Femur (tissue), 1 donor: ENCODE measurements around the gene ARHGAP24.
A peak's percentile ranks its signal among the peaks of the same experiment; 100 is the strongest.
"Not testable (repeated sequence)": the region's sequence is repeated elsewhere in the genome, so short reads cannot be mapped to it uniquely, and the experiment has no call there.

Experiments used
- DNase-seq: peaks from one replicate; pipeline ENCODE4 v3.0.0-alpha.2; 2017

ARHGAP24 gene

DNA sequence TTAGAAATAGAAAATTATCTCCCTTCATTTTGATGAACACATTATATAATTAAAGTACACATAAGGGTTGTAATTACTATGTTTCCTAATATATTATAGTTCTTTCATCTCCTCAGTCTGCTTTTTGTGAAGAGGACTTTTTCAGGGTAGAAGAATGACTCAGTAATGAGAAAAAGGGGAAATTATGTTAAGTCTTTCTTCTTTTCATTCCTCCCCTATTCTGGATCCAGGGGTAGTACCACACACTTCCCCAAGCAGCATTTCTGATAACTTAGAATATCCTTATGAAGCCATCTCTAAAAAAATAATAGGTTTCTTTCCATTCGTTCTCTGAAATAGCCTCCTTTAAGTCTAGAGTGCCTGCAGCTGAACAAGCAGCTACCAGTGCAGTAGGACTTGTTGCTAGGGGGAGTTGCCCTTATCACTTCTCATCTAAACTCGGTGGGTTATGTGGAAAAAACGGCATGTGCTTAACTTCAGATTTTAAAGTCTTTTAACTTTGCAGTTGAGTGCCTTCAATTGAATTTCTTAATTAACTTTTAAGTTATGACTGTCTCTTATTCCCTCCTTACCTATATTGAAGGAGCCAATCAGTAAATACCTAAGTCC, 184.8 kb downstream of the ARHGAP24 start:
- no peak for DNase-seq

DNA sequence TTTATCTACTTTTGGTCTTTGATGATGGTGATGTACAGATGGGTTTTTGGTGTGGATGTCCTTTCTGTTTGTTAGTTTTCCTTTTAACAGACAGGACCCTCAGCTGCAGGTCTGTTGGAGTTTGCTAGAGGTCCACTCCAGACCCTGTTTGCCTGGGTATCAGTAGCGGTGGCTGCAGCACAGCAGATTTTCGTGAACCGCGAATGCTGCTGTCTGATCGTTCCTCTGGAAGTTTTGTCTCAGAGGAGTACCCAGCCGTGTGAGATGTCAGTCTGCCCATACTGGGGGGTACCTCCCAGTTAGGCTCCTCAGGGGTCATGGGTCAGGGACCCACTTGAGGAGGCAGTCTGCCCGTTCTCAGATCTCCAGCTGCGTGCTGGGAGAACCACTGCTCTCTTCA, 191.7 kb downstream of the ARHGAP24 start:
- not testable (repeated sequence) for DNase-seq

DNA sequence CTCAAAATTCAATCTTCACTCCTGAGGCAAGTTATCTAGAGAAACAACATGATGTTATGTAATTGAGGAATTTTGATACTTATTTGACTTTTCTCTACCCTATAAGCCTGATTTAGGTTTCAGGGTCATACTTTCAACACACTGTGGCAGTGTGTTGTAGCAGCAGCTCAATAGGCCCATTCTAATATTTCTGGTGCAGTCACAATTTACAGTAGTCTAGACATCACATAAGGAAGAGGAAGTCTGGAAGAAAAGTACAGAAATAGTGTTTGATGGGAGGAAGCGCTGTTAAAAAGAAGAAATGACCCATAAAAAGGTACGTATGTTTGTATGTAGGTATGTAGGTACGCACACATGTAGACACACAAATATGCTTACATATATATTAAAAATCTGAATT, 194.3 kb downstream of the ARHGAP24 start:
- DNase-seq, result no peak

DNA sequence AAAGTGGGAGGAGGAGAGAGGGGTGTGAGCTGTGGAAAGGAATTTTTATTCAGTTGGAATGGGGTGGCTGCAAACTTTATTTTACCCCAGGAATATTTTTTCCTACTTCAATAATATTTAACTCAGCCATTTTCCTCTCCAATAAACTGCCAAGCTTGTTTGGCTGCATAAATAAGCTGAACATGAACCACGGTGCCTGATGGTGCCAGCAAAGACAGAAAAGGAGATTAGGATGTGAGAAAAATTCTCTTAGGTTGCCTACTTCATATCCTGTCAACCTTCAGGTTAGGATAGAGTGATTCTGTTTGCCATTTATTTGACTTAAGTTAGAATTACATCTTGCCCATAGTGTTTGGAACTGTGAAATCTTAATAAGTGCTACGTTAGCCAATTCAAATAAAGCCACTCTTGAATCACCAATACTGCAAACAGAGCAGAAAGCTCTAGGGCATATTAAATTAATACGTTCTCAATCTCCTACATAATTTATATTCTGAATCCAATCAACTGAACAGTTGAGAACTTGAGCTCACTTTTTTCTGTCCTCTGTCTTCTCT, 195.1 kb downstream of the ARHGAP24 start:
- DNase-seq, result no peak

DNA sequence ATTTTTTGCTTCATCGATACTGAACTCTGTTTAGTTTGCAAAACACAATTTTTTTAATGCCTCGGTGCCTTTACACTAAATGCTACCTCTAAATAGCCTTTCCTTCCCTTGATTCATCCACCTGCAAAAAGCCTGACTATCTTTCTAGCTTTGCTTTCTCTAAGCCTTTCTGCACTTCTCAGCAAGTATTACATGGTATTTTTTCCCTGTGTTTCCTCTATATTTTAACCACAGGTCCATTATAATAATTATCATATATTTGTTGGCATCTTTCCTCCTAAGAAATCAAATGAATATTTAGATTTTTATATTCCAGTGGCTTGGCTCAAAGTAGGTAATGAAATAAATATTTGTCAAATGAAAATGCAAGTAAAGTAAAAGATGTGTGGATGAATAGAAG, 196.2 kb downstream of the ARHGAP24 start:
- no peak for DNase-seq

DNA sequence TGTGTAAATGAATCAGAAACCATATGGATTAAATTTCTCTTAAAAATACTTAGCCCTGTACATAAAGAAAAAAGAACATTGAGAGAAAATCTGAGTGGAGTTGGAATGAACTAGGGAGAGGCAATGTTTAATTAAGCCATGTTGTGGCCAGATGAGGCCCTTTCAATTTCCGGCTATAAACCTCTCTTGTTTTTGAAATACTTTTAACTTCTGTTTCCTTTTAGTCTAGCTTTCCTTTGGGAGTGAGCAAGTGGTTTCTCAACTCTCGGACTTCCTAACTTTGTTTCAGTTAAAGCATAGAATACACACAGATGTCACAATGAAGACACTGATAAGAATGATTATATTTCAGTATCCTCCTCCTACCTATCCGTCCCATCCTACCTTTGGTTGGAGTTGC, 197.2 kb downstream of the ARHGAP24 start:
- DNase-seq, result no peak

DNA sequence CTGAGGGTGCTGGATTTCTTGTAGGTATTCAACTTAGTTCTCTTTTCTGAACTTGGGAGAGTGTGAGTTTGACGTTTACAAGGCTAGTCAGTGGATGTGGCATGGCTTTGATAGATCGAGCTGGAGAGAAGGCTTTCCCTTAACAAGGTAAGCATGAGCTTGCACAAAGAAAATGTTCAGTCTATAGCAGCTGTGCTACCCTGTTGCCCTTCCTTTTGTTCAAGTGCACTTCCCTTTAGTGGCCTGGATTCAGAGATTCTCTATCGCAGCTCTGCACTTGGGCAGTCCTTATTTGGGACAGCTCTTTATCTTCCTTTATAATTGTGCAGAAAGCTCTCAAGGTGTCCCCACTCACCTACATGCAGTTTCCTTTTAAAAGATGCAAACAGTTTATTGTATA, 198.0 kb downstream of the ARHGAP24 start:
- DNase-seq, result no peak

DNA sequence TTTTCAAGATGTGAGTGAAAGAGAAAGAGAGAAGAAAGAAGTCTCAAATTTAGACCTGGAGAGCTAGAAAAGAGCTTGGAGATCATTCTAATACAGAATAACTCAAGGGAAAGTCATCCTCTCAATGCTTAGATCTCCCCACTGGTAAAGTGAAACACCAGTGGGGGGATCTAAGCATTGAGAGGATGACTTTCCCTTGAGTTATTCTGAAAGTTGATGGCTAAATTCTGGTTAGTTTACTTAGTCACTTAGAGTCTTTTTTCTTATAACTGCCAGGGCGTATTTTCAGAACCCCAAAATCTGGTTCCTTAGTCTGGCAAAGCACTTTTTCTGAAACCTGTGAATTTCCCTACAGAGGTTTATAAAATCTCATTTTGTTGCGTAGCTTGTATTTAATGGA, 198.6 kb downstream of the ARHGAP24 start:
- DNase-seq, result no peak

DNA sequence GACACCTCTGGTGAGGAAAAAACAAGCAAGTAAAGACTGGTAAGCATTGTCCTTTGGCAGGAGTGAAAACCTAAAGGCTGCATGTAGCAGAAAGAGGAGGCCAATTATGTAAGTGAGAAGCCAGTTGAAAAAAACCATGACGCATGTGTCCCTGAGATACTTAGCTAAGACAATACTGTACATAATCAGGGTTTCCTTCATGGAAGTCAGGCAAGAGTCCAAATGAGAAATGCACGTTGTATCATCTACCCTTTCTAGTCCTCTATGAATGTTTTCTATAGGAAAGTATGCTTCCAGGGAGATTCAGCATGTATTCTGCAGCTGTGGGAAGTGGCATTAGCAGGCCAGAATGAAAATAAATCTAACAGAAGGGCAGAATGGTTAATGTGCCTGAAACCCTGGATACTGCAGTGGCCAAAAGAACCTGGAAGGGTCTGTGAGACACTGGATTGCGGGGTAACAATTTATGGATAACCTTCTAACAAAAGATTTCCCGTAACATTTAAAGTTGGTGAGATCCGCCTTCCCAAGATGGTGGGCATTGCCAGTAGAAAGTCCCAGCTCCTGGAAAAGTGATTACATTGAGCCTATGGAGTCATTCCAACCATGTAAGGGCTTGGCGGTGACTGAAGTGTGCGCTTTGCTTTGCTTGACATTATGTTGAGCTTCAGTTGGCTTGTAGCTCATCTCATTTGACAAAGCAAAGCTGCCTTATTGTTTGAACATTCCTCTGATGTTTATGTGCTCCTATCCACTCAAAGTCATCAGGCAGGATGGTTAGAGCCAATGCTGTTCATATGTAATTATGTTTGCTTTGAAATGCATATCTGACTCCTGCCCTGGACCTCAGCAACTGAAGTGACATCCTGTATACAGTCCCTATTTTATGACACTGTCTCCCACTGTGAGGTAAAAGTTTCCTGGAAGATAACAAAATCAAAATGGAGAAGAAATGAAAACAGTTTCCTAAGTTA, 200.4 kb downstream of the ARHGAP24 start:
- peak; percentile 37 for DNase-seq

DNA sequence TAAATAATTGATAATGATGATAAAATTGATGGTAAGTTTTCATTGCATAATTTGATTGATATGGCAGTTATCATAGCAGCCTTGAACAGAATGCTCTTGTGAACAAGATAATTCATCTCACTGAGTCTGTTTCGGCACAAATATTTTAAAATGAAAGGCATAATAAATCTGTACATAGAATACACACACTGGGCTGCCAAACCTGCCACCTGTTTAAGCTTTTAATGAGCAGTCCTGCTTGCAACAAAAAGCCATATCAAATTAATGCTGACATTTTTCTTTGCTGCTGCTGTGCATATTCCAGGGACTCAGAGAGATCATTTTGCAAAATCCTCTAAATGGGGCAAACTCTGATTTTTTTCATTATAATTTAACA, 201.1 kb downstream of the ARHGAP24 start:
- DNase-seq, result peak; percentile 35

DNA sequence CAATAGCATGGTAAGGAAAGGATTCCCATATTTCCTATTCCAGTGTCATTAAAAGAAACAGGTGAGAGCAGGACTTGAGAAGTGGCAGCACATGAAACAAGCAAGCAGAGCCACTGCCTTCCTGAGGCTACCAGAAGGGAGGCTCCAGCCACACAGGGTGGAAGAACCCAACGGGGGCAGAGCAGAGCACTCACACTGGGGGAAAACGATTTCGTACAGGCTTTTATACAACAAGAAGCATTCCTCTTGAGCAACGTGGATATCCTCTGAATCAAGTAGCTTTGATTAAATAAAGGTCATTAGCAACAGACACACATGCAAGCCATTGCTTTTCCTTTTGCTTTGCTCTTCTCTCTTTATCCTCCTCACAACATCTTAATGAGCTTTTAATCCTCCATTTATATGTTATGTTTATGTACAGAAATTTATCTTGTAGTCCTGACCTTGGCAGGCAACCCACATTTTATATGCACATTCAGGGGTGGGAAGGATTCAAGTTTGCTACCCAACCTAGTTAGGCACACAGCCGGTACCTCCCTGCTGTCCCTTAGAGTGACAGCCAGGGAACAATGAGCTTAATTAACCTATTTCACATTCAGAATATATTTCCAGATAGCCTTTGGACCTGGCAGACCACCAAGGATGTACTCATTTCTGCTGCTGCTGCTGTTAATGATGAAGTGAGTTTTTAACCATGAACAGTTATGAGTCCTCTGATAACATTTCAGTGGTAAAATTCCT, 202.1 kb downstream of the ARHGAP24 start:
- DNase-seq, result peak; percentile 29

DNA sequence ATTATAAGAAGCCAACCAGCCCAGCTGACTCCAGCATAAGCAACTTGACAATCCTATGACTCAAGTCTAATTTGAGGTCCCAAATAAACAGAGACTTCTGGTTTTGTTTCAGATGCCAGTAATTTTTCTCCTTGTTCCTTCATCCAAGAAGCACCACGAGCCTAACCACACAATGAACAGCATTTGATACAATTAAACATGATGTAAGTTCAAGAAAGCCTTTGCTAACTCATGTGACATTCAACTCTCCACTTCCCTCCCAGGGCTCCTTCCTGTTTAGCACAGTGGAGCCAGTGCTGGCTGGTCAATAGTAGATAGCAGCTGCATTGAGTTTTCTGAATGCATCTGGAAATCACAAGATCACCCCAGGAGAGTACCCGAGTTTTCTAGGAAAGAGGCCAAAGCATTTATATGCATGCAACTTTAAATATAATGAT, 206.3 kb downstream of the ARHGAP24 start:
- peak; percentile 81 for DNase-seq

DNA sequence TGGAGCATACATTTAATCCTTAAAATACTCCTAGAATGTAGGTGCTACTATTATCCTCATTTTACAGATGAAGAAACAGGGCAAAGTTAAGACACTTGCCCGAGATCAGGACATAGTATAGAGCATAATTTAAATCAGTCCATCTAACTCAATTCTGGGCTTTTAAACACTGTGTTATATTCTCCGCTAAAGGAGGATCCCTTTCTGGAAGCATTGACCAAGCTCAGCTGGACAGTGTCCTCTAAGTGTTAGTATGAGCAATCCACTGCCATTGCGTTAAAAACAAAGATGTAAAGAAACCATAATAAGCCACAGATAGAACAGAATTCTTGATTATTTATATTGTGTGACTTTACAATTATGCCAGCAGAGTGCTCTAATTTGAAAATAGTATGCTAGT, 207.0 kb downstream of the ARHGAP24 start:
- DNase-seq, result no peak

DNA sequence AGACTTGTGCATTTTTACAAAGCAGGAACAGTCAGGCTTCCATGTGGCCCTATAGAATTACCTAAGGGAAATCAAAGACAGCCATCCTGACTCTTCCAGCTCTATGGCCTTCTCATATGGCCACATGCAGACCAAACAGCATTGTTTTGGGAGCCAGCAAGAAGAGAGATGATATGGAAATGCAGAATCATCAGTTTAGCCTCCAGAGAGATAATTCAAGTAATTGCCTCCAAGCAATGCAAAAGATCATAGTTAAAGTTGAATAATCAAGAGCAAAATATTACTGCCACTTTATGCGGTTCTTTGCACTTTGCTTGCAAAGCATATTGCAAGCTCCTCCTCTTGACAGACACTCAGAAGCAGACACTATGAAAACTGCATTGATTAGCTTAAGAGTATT, 207.4 kb downstream of the ARHGAP24 start:
- DNase-seq, result no peak

DNA sequence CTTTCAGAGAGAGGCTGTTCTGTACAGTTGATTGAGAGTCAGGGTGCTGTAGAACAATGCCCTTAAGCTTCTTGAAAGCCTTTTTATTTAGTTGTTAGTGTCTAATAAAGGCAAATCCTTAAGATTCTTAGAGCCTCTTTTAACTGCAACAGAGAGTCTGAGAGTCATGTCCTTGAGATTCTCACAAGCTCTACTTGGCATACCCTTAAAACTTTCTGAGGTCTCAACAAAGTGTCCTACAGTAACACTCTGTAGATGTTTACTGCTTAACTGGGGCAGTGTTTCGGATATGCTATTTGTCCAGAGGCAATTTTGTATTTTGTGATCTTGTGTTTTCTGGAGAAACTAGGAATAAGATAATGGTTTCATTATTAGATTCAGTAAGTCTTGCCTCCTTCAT, 209.7 kb downstream of the ARHGAP24 start:
- DNase-seq, result no peak

DNA sequence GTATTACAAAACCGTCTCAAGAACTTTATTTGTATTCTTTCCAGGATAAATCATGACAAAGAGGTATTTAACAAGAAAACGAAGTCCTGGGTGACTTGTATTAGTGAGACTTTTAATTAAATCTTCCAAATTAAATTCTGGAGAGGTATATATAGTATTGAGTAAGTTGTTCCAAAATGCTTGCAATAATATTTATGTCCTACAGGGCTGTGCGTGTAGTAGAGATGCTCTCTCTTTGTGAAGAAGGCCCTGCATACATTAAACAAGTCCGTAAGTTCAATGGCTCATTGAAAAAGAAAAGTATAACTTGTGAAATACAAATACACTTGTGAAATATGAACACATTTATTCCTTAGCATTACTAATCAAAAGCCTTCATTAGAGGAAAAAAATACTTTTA, 211.4 kb downstream of the ARHGAP24 start:
- no peak for DNase-seq

DNA sequence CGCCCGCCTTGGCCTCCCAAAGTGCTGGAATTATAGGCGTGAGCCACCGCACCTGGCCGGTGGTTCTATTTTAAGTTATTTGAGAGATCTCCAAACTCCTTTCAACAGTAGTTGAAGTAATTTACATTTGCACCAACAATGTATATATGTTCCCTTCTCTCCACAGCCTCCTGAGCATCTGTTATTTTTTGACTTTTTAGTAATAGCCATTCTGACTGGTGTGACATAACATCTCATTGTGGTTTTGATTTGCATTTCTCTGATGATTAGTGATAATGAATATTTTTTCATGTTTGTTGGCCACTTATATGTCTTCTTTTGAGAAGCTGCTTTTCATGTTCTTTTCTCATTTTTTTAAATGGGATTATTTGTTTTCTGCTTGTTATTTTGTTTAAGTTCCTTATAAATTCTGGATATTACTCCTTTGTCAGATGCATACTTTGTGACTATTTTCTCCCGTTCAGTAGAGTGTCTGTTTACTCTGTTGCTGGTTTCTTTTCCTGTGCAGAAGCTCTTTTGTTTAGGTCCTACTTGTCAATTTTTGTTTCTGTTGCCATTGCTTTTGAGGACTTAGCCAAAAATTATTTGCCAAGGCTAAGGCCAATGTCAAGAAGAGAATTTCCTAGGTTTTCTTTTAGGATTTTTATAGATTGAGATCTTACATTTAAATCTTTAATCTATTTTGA, 213.2 kb downstream of the ARHGAP24 start:
- no peak for DNase-seq

DNA sequence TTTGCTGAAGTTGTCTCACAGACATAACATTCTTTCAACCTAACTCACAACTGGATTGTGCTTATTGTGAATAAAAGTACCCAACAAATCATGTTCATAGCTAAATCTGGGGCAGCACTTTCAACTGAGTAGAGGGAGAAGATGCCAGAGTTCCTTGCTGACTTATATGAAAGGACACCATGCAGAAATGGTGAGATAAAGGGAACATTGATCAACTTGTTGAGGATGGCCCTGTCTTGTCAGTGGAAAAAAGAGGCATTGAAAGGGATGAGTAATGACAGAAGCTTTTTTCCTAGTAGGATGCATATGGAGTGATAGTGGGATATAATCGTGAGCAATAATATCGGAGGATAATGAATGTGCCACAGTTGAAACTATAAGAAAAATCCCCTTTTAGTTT, 221.7 kb downstream of the ARHGAP24 start:
- no peak for DNase-seq

DNA sequence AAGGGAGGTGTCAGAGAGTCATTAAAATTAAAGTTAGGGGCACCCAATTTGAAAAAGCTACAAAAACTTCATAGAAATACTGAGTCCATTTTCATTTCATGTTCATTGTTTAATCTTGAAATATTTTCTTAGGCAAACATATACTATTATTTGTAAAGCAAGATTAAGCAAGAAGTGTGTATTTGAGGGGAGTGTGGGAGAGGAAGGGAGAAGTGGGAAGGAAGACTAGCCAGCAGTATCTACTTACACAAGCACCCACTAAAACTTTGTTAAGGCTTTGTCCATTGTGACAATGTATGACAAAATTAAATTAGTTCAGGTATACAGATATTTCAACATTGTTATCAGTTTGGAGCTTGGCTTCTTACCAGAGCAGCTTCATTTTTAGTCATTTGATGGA, 222.9 kb downstream of the ARHGAP24 start:
- no peak for DNase-seq

DNA sequence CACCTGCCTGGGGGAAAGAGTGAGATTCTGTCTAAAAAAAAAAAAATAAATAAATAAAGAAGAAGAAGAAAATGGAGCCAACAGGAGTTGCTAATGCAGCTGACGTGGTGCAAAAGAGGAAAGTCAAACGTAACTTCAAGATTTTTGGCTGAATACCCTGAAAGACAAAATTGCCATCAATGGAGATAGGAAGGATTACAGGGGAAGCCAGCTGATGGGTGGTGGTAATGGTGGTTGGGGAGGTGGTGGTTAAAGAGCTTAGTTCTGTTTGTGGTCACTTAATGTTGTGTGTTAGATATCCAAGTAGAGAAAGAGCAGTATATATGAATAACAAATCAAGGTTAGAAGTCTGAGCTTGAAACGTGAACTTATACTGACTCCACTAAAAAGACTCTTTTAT, 225.4 kb downstream of the ARHGAP24 start:
- no peak for DNase-seq

DNA sequence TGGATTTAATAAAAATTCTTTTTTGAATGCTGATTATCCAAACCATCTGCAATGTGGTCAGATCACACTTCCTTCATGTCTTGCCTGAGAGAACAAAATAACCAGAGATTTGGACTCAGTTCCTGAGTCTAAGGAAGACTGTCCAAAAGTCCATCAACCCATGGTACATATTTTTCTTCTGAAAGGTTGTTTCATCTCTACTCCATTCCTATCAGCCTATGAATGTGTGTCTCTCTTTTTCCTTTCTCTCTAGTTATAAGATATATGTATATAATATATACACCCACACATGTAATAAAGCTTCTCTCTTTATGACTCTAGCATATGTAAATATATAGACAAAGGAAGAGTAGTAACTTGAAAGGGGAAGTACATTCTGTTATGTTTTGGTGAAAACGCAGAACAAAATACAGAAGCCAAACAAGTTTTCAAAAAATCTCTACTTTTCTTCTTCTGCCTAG, 226.9 kb downstream of the ARHGAP24 start:
- no peak for DNase-seq

DNA sequence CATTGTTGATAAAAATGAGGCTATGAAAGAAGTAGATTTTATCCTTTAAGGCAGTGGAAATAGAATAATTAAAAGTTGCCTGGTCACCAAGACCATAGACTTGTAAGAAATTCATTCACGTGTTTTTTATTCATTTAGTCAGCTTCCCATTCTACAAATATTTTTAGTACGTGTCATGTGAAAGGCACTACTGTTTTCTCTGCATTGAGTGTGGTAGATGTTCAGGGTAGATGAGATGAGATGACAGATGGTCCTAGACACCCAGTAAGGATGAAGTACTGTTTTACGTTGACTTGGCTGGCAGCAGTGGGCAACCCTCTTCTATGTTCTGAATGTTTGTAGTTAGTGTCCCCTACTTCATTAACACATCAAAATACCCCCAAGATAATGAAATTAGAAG, 228.1 kb downstream of the ARHGAP24 start:
- no peak for DNase-seq

DNA sequence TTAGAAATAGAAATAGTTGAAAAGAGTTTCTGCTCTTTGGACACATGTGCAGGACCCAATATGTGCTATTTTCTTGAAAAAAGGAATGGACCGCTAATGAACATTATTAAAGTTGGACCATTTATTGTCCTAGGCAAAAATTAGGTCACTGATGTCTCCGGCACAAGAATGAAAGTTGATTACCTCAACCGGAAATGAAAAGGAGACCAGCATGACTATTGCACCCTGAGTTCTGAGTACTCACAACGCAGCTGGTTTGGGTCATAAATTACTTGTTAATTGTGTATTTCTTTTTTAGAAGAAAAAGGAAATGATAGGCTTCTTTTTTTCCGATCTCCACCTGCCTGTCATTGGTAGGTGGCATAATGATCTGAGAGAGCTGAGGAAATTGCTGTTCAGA, 232.7 kb downstream of the ARHGAP24 start:
- DNase-seq, result no peak
